ENCODE measurements around the gene BATF2.

DNA sequence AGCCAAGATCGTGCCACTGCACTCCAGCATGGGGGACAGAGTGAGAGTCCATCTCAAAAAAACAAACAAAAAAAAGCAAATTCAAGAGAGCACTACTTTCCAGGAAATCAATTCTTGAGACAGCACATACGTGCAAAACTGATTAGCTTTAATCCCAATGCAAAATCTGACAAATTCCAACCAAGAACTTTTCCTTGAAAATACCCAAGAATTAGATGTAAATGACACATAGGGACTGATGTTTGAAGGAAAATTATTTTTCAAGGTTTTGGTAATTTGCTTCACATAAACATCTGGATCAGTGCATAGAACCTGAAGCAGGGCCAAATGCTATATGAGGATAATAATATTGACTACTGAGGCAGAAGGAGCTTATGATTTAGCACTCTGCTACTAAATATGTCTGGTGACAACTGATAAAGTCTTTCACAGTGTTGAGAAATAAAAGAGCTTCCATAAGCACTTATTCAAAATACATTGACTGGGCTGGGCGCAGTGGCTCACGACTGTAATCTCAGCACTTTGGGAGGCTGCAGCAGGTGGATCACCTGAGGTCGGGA, 33.6 kb downstream of the BATF2 start:
- TF ChIP-seq POLR2A (IDR thresholded peaks at IDR 0.05) = no peak
- TF ChIP-seq, protein P1, sequence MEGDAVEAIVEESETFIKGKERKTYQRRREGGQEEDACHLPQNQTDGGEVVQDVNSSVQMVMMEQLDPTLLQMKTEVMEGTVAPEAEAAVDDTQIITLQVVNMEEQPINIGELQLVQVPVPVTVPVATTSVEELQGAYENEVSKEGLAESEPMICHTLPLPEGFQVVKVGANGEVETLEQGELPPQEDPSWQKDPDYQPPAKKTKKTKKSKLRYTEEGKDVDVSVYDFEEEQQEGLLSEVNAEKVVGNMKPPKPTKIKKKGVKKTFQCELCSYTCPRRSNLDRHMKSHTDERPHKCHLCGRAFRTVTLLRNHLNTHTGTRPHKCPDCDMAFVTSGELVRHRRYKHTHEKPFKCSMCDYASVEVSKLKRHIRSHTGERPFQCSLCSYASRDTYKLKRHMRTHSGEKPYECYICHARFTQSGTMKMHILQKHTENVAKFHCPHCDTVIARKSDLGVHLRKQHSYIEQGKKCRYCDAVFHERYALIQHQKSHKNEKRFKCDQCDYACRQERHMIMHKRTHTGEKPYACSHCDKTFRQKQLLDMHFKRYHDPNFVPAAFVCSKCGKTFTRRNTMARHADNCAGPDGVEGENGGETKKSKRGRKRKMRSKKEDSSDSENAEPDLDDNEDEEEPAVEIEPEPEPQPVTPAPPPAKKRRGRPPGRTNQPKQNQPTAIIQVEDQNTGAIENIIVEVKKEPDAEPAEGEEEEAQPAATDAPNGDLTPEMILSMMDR (IDR thresholded peaks at IDR 0.05) = no peak
